ENCODE measurements around the gene RASGEF1B. TPM values are rescaled to one million over a fixed set of nuclear protein-coding genes. Genes with fewer than 3 reads are reported as not detected.

Gene RASGEF1B
- total RNA-seq, 1 experiment from 2014 or later: 1.4 TPM

- no peaks in the 10 kb centered on the region for H3K36me3 ChIP-seq (ENCODE audit: low read depth, low read length)
- H3K79me2 ChIP-seq (ENCODE audit: low read length): no peaks in the 10 kb centered on the region
- ATAC-seq: no peak
- H4K20me1 ChIP-seq (ENCODE audit: low read length): no peaks in the 10 kb centered on the region
- POLR2A ChIA-PET (ENCODE audit: unreplicated experiment): no interaction called here
- H2AFZ ChIP-seq (ENCODE audit: low read length): no peak overlapping the region
- DNase-seq: no peak
- no peak overlapping the region for H3K4me2 ChIP-seq (ENCODE audit: low read length)
- no peaks in the 10 kb centered on the region for H3K4me1 ChIP-seq (ENCODE audit: insufficient read depth, low read length)
- no peaks in the 10 kb centered on the region for H3F3A ChIP-seq (ENCODE audit: low read length, unreplicated experiment)
- H3K9me2 ChIP-seq (replicated peaks; ENCODE audit: low read length): no peaks in the 10 kb centered on the region
- no peaks in the 10 kb centered on the region for H3K9me3 ChIP-seq (ENCODE audit: low read length)
- H3K4me3 ChIP-seq (ENCODE audit: low read length): no peak overlapping the region
- H3K27ac ChIP-seq (ENCODE audit: low read length): no peak overlapping the region
- CTCF ChIA-PET: no interaction called here
- H3K9ac ChIP-seq (ENCODE audit: low read length): no peak overlapping the region
- BruUV-seq (replicated peaks): no TSS peak
- intact Hi-C loops (cut with micrococcal nuclease): no loop called here
- peaks cover 13% of the 10 kb centered on the region; the same call in 1 of the 2 replicates for H3K27me3 ChIP-seq (ENCODE audit: low read length)
- TF ChIP-seq EZH2phosphoT487 (IDR thresholded peaks at IDR 0.05; ENCODE audit: borderline replicate concordance, low read length): no peak
These were observed 36.9 kb upstream of the RASGEF1B start for GRCh38 chr4:81508411-81509185.

- Histone ChIP-seq H3K4me2 (ENCODE audit: low read length) (no peak overlapping the region), H3K79me2 (ENCODE audit: low read length) (no peaks in the 10 kb centered on the region), H3K4me1 (ENCODE audit: insufficient read depth, low read length) (no peaks in the 10 kb centered on the region), H3K27me3 (ENCODE audit: low read length) (peaks cover 13% of the 10 kb centered on the region; the same call in 1 of the 2 replicates), H2AFZ (ENCODE audit: low read length) (no peak overlapping the region), H3K36me3 (ENCODE audit: low read depth, low read length) (no peaks in the 10 kb centered on the region), H4K20me1 (ENCODE audit: low read length) (no peaks in the 10 kb centered on the region), H3F3A (ENCODE audit: low read length, unreplicated experiment) (no peaks in the 10 kb centered on the region), H3K9ac (ENCODE audit: low read length) (no peak overlapping the region), H3K9me2 (replicated peaks; ENCODE audit: low read length) (no peaks in the 10 kb centered on the region), H3K9me3 (ENCODE audit: low read length) (no peaks in the 10 kb centered on the region), H3K27ac (ENCODE audit: low read length) (no peak overlapping the region), H3K4me3 (ENCODE audit: low read length) (no peak overlapping the region)
- intact Hi-C loops (cut with micrococcal nuclease): no loop called here
- POLR2A ChIA-PET (ENCODE audit: unreplicated experiment): no interaction called here
- no TSS peak for BruUV-seq (replicated peaks)
- CTCF ChIA-PET: no interaction called here
- TF ChIP-seq EZH2phosphoT487 (IDR thresholded peaks at IDR 0.05; ENCODE audit: borderline replicate concordance, low read length): no peak
- no peak for TF ChIP-seq EZH2 (IDR thresholded peaks at IDR 0.05; ENCODE audit: low read length, unreplicated experiment)
- TF ChIP-seq CTCF (conservative IDR thresholded peaks at IDR 0.05; ENCODE audit: low read depth, low read length): no peak
- no peak for DNase-seq
- ATAC-seq: no peak
These were observed 35.8 kb upstream of the RASGEF1B start for GRCh38 chr4:81507530-81507929.

GRCh38 chr4:81506731-81507130 is 35.0 kb upstream of the RASGEF1B start:
- H3F3A ChIP-seq (ENCODE audit: low read length, unreplicated experiment): no peaks in the 10 kb centered on the region
- H3K4me3 ChIP-seq (ENCODE audit: low read length): no peak overlapping the region
- no peaks in the 10 kb centered on the region for H3K36me3 ChIP-seq (ENCODE audit: low read depth, low read length)
- H3K4me2 ChIP-seq (ENCODE audit: low read length): no peak overlapping the region
- ATAC-seq: no peak
- no peaks in the 10 kb centered on the region for H3K4me1 ChIP-seq (ENCODE audit: insufficient read depth, low read length)
- H3K79me2 ChIP-seq (ENCODE audit: low read length): no peaks in the 10 kb centered on the region
- no peak for TF ChIP-seq EZH2 (IDR thresholded peaks at IDR 0.05; ENCODE audit: low read length, unreplicated experiment)
- TF ChIP-seq CTCF (conservative IDR thresholded peaks at IDR 0.05; ENCODE audit: low read depth, low read length): no peak
- no peak for TF ChIP-seq EZH2phosphoT487 (IDR thresholded peaks at IDR 0.05; ENCODE audit: borderline replicate concordance, low read length)
- H3K27ac ChIP-seq (ENCODE audit: low read length): no peak overlapping the region
- intact Hi-C loops (cut with micrococcal nuclease): no loop called here
- CTCF ChIA-PET: no interaction called here
- H3K9me3 ChIP-seq (ENCODE audit: low read length): no peaks in the 10 kb centered on the region
- POLR2A ChIA-PET (ENCODE audit: unreplicated experiment): no interaction called here
- DNase-seq: no peak
- H4K20me1 ChIP-seq (ENCODE audit: low read length): no peaks in the 10 kb centered on the region
- no peak overlapping the region for H2AFZ ChIP-seq (ENCODE audit: low read length)
- peaks cover 14% of the 10 kb centered on the region; the same call in 1 of the 2 replicates for H3K27me3 ChIP-seq (ENCODE audit: low read length)
- H3K9me2 ChIP-seq (replicated peaks; ENCODE audit: low read length): no peaks in the 10 kb centered on the region
- BruUV-seq (replicated peaks): no TSS peak
- H3K9ac ChIP-seq (ENCODE audit: low read length): no peak overlapping the region

All from PC-3 (cell line).